Activated effector memory CD4-positive, alpha-beta T cell treated with anti-CD3 and anti-CD28 coated beads, Interleukin-2, amount 50 U/mL, for 16 hours (primary cell): Measurements from ENCODE around the gene TCP11L1.

Experiments
- DNase-seq: peaks from one replicate; pipeline ENCODE4 v3.0.0-alpha.2; 2020

TCP11L1 gene, protein sequence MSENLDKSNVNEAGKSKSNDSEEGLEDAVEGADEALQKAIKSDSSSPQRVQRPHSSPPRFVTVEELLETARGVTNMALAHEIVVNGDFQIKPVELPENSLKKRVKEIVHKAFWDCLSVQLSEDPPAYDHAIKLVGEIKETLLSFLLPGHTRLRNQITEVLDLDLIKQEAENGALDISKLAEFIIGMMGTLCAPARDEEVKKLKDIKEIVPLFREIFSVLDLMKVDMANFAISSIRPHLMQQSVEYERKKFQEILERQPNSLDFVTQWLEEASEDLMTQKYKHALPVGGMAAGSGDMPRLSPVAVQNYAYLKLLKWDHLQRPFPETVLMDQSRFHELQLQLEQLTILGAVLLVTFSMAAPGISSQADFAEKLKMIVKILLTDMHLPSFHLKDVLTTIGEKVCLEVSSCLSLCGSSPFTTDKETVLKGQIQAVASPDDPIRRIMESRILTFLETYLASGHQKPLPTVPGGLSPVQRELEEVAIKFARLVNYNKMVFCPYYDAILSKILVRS

DNA sequence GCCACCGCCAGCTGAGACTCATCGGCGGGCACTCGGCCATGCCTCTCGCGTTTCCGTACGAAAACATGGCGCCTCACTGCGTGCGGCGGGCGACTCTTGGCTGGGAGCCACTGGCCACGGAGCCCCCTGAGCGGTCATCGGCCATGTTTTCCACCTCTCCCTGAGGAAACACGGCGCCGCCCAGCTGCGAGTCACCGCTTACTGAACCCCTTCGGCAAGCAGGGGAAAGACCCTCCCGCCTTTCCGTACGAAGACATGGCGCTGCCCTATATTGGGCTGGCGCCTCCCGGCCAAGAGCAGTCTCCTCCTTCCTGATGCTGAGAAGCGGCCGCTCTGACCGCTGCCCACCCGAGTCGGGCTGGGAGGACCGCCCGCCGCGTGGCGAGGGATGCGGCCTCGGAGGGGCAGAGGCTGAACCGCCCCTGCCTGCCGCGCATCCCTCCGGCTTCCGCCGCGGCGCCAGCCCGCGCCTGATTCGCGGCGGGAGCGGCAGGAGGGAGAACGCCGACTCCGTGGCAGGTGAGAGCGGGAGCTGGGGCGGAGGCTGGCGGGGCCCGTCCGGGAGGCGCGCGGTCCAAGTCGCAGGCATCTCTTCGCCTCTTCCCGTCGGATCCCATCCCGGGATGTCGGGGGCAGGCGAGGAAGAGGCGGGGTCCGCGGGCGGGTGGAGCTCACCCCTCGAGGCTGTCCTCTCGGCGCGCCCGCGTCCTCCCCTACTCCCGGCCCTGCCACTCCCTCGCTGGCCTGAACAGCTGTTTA lies at the start of gene TCP11L1:
Gene TCP11L1, plus strand, starts transcription at position 299 of the 759 bp plus-strand sequence. CDS start 4,202 bp downstream, outside the sequence.
- peak; percentile 94 for DNase-seq

DNA sequence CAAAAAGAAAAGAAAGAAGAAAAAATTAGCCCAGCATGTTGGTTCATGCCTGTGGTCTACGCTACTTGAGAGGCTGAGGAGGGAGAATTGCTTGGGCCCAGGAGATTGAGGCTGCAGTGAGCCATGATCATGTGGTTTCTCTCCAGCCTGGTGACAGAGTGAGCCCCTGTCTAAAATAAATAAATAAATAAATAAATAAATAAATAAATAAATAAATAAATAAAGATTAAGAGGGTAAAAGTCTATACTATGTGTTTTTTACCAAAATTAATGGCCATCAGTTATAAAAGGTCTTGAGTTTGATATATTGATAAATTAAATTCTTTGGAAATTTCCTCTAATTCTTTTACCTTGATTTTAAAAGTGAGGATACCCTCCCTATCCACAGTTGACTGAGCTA lies 48.9 kb upstream of the TCP11L1 start:
- no peak for DNase-seq

DNA sequence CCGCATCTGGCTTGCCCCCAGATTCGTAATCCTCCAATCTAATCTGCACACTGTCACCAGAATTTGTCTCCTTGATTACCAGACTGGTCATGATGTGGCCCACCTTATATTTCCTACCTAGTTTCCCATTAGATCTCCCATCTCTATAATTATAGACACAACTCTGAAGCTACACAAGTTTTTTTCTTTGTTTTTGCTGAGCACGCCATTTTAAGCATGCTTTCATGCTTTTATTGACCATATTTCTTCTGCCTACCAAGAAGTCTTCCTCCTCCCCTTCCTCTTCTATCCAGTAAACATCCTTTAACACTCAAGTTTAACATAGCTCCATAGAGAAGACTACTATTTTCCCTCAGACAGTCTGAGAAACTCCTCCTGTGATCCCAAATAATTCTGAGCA lies 47.9 kb upstream of the TCP11L1 start:
- no peak for DNase-seq

- DNase-seq = no peak
Measured at GRCh38 chr11:32991898-32992297, 47.5 kb upstream of the TCP11L1 start.

DNA sequence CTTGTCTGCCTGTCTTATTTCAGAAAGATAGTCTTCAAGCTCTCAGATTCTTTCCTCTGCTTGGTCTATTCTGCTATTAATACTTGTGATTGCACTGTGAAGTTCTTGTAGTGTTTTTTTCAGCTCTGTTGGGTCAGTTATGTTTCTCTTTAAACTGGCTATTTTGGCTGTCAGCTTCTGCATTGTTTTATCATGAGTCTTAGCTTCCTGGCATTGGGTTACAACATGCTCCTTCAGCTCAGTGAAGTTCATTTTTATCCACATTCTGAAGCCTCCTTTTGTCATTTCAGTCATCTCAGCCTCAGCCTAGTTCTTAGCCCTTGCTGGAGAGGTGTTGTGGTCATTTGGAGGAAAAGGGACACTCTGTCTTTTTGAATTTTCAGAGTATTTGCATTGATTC lies 39.2 kb upstream of the TCP11L1 start:
- no peak for DNase-seq

GRCh38 chr11:33001281-33001680 lies 38.1 kb upstream of the TCP11L1 start:
- DNase-seq = no peak

DNA sequence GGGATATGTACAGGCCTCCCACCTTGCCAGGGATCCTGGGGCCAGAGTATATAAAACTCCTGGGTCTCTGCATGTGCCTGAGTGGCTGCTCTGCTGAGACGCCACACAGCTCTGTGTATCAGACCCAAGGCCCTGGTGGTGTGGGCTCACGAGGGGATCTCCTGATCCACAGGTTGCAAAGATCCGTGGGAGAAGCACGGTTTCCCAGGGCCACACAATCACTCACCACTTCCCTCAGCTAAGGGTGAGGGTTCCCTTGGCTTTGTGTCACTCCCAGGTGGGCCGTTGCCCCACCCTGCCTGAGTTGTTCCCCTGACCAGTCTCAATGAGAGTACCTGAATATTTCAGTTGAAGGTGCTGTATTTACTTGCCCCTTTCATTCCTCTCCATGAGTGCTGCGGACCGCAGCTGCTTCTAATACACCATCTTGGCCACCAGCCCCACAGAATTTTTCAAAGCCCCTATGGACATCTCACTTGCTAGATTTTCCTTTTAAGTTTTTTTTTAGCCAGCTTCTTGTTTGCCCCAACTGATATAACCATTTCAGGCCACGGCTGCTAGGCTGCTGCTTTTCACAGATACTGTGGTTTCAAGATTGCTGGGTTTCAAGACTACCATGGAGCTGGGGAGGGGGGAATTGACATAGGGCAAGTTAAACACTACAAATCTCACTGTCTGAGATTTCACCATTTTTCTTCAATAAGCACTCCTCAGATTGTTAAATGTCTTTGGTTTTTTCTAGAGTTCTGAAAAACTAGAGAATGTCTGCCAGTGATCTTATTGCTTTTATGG lies 37.4 kb upstream of the TCP11L1 start:
- no peak for DNase-seq

GRCh38 chr11:33005175-33005574 lies 34.2 kb upstream of the TCP11L1 start:
- DNase-seq = no peak

DNA sequence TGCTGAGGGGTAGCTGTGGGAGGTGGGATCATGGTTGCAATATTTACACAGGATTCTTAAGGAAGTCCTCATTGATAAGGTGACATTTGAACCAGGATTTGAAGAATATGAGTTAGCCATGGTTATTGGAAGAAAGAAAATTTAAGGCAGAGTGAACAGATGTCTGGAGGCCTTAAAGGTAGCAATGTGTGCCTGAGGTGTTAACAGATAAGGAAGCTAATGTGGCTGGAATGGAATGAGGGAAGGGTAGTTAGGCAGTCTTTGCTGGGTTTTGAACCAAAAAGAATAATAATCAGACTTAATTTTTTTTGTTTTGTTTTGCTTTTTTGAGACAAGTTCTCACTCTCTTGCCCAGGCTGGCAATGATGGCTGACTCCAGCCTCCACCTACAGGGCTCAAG lies 33.4 kb upstream of the TCP11L1 start:
- no peak for DNase-seq

GRCh38 chr11:33013755-33014154 lies 25.6 kb upstream of the TCP11L1 start:
- DNase-seq = no peak

GRCh38 chr11:33015621-33016551 lies 23.5 kb upstream of the TCP11L1 start, which contains the start of gene DEPDC7:
TSS of gene DEPDC7 (plus strand) at chr11:33015878. CDS start at chr11:33015956, 78 bp downstream.
- DNase-seq = peak; percentile 90

- DNase-seq = no peak
Measured at GRCh38 chr11:33016654-33017053, 22.7 kb upstream of the TCP11L1 start.

- no peak for DNase-seq
Measured at GRCh38 chr11:33017478-33017877, 21.9 kb upstream of the TCP11L1 start.

DNA sequence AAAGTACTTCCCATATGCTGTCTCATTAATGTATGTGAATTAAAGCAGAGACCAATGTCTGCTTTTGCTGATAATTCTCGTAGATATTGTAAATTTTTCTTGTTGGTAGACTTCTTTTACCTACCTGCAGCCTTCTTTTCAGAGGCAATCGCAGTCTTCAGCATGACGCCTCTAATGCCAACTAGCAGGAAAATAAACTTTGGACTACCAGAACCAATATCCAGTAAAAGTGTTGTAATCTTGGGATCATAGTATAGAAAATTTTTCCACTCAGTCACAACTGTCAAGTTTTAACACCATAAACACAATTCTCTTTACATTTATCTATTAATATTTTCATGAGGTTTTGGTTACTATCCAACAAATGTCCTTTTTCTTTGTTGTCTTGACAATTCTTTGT lies 21.4 kb upstream of the TCP11L1 start:
- DNase-seq = no peak

GRCh38 chr11:33018840-33019239 lies 20.5 kb upstream of the TCP11L1 start:
- DNase-seq = no peak

DNA sequence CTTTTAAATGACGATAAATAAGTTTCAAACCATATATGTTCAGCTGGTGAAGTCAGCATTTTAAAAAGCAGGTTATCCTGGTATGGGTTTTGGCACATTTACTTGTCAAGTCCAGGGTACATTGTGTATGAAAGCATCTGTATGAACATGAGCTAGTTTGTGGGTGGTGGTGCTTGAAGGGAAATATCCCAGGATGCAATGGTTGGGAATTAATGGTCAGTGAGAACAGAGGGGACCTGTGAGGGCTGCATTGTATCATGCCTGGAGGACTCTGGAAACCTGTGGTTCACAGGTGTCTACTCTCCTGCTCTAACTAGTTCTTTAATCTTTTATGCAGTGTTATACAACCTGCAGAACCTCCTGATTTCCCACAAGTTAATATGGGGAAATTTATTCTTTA lies 17.9 kb upstream of the TCP11L1 start:
- no peak for DNase-seq

- DNase-seq = no peak
Measured at GRCh38 chr11:33021937-33022336, 17.4 kb upstream of the TCP11L1 start.

DNA sequence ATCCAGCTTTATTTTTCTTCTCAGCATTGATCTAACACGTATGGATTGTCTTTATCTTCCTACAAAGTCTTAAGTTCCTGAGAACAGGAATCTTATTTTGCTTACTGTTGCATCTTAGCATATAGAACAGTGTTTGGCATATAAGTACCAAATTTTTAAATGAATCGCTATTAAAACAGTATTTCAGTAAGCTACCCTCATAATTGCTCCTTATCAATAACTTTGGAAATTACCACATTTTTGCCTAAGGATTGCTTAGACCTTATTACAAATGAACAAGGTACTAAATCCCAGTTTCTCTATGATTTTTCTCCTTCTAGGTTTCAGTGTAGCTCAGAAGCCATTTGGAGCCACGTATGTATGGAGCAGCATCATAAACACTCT lies 14.0 kb upstream of the TCP11L1 start:
- no peak for DNase-seq

- no peak for DNase-seq
Measured at GRCh38 chr11:33027233-33027632, 12.1 kb upstream of the TCP11L1 start.

GRCh38 chr11:33027846-33028536 lies 11.4 kb upstream of the TCP11L1 start:
- no peak for DNase-seq

DNA sequence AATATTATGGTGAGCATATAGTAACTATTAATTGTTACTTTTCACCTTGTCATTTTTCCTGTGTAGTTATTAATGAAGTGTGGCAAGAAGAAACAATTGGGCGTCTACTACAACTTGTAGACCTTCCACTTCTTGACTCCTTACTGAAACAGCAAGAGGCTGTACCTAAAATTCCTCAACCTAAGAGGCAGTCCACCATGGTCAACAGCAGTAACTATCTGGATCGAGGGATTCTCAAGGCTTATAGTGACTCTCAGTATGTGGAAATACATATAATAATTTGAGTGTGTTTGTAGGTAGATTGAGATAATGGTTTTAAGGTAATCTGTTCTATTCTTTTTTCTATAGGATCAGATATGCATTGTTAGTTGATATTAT lies 10.8 kb upstream of the TCP11L1 start:
- DNase-seq = no peak
